Activated CD8-positive, alpha-beta T cell treated with anti-CD3 and anti-CD28 coated beads for 36 hours (primary cell): ENCODE results near the gene IL22. TPM values are rescaled to one million over a fixed set of nuclear protein-coding genes. Genes with fewer than 3 reads are reported as not detected.

Source experiments
- ATAC-seq: fragments of 200-7000 bp; cut with Tn5 transposase; one replicate; pipeline ENCODE4 v1.10.0; 2021; ENCODE audit warnings: mild to moderate bottlenecking, moderate library complexity
- CTCF ChIA-PET: fragments of 350-600 bp; sonication (Branson Sonifier 250); formaldehyde crosslinking; loops from one replicate; lab custom pipeline; 2021; ENCODE audit warnings: antibody characterized with exemption; lab: Charles Lee
- POLR2A ChIA-PET: fragments of 350-600 bp; sonication (Branson Sonifier 250); formaldehyde crosslinking; loops from one replicate; lab custom pipeline; 2021; ENCODE audit warnings: antibody characterized with exemption; lab: Charles Lee
- DNase-seq: peaks from one replicate; pipeline ENCODE4 v3.0.0-alpha.2; 2020
- H3K27ac Mint-ChIP-seq: one replicate; pipeline ENCODE4 v1.8.0; 2021; ENCODE audit warnings: mild to moderate bottlenecking, mixed read lengths
- H3K27me3 Mint-ChIP-seq: one replicate; pipeline ENCODE4 v1.8.0; 2021; ENCODE audit warnings: mixed read lengths
- H3K36me3 Mint-ChIP-seq: one replicate; pipeline ENCODE4 v1.8.0; 2021; ENCODE audit warnings: low read depth, mixed read lengths
- H3K4me1 Mint-ChIP-seq: one replicate; pipeline ENCODE4 v1.8.0; 2021; ENCODE audit warnings: low read depth, mixed read lengths
- H3K4me3 Mint-ChIP-seq: one replicate; pipeline ENCODE4 v1.8.0; 2021; ENCODE audit warnings: mild to moderate bottlenecking, moderate library complexity, mixed read lengths
- H3K9me3 Mint-ChIP-seq: one replicate; pipeline ENCODE4 v1.8.0; 2021; ENCODE audit warnings: mixed read lengths
- CTCF ChIP-seq: fragments of 200-600 bp; IDR thresholded peaks from one replicate; pipeline ENCODE4 v1.8.0; 2022; ENCODE audit warnings: antibody characterized with exemption, mild to moderate bottlenecking
- intact Hi-C: fragments of 100-400 bp; cut with micrococcal nuclease; formaldehyde crosslinking; loops from one replicate; pipeline ENCODE4 v1.10.0; 2022
- total RNA-seq, 2 experiments: library from RNA; stranded (reverse); gene quantifications; one replicate each; pipeline ENCODE4 v1.2.3, GENCODE V29; 2021

The IL22 gene
- not detected for total RNA-seq

GRCh38 chr12:68253504-68253903 is at the start of gene IL22:
Gene IL22 (minus strand): TSS chr12:68253604. CDS start chr12:68253448, 156 bp downstream.
- Mint-ChIP-seq H3K9me3 (no peaks in the 10 kb centered on the region), H3K36me3 (no peaks in the 10 kb centered on the region), H3K27ac (no peak within 1 kb of the TSS), H3K27me3 (peaks cover 16% of the 10 kb centered on the region), H3K4me1 (peaks cover 9% of the 10 kb centered on the region), H3K4me3 (no peak within 1 kb of the TSS)
- ChIA-PET CTCF (interaction anchor here (1.4 kb wide), 1 partner anchor 31 kb away, joined by 4 read pairs; no protein-coding TSS in a partner anchor), POLR2A (no interaction called here)
- TF ChIP-seq CTCF = no peak
- intact Hi-C loops = no loop called here
- no peak for DNase-seq
- no peak for ATAC-seq

- ATAC-seq = no peak
- Mint-ChIP-seq H3K4me1 (peaks cover 7% of the 10 kb centered on the region), H3K4me3 (no peak overlapping the region), H3K36me3 (peaks cover 48% of the 10 kb centered on the region), H3K27ac (no peak overlapping the region), H3K9me3 (peaks cover 6% of the 10 kb centered on the region), H3K27me3 (no peaks in the 10 kb centered on the region)
- CTCF ChIA-PET = interaction anchor here (0.7 kb wide), 1 partner anchor 20 kb away, joined by 3 read pairs; no protein-coding TSS in a partner anchor
- no peak for TF ChIP-seq CTCF
- intact Hi-C loops = no loop called here
- POLR2A ChIA-PET = interaction anchor here (0.6 to 1.2 kb wide), 2 partner anchors 14 to 955 kb away, joined by 3 read pairs; no protein-coding TSS in a partner anchor
- DNase-seq = no peak
Observed at GRCh38 chr12:68297929-68298328, 44.5 kb upstream of the IL22 start.

- Mint-ChIP-seq H3K36me3 (peaks cover 16% of the 10 kb centered on the region), H3K27me3 (no peaks in the 10 kb centered on the region), H3K27ac (no peak overlapping the region), H3K9me3 (peaks cover 2% of the 10 kb centered on the region), H3K4me3 (no peak overlapping the region), H3K4me1 (peaks cover 40% of the 10 kb centered on the region)
- ATAC-seq (no peak), DNase-seq (no peak)
- intact Hi-C loops = no loop called here
- ChIA-PET POLR2A (interaction anchor here (1.5 kb wide), 1 partner anchor 71 kb away, joined by 4 read pairs; no protein-coding TSS in a partner anchor), CTCF (no interaction called here)
- no peak for TF ChIP-seq CTCF
Observed at GRCh38 chr12:68294251-68294650, 40.8 kb upstream of the IL22 start.

- Mint-ChIP-seq H3K4me3 (no peak overlapping the region), H3K27me3 (no peaks in the 10 kb centered on the region), H3K36me3 (peaks cover 10% of the 10 kb centered on the region), H3K9me3 (peaks cover 2% of the 10 kb centered on the region), H3K27ac (no peak overlapping the region), H3K4me1 (peaks cover 40% of the 10 kb centered on the region)
- no peak for DNase-seq
- ATAC-seq = no peak
- CTCF ChIA-PET = interaction anchor here (0.9 to 1.1 kb wide), 3 partner anchors 10 to 253 kb away, joined by 3 to 4 read pairs (median 3); no protein-coding TSS in a partner anchor
- TF ChIP-seq CTCF = no peak
- intact Hi-C loops = no loop called here
- POLR2A ChIA-PET = interaction anchor here (0.6 to 1.5 kb wide), 4 partner anchors 17 to 158 kb away, joined by 3 to 4 read pairs (median 3); no protein-coding TSS in a partner anchor
Observed at GRCh38 chr12:68293347-68293746, 39.9 kb upstream of the IL22 start.

GRCh38 chr12:68292151-68292943 is 38.9 kb upstream of the IL22 start:
- DNase-seq (no peak), ATAC-seq (no peak)
- H3K9me3 Mint-ChIP-seq = peaks cover 3% of the 10 kb centered on the region
- H3K4me3 Mint-ChIP-seq = no peak overlapping the region
- H3K36me3 Mint-ChIP-seq = peaks cover 11% of the 10 kb centered on the region
- CTCF ChIA-PET = interaction anchor here (0.9 to 3.1 kb wide), 6 partner anchors 9 to 252 kb away, joined by 3 to 13 read pairs (median 4); no protein-coding TSS in a partner anchor
- H3K27ac Mint-ChIP-seq = no peak overlapping the region
- POLR2A ChIA-PET = interaction anchor here (0.6 to 1.6 kb wide), 4 partner anchors 14 to 157 kb away, joined by 3 read pairs; no protein-coding TSS in a partner anchor
- intact Hi-C loops = no loop called here
- peaks cover 39% of the 10 kb centered on the region for H3K4me1 Mint-ChIP-seq
- no peak for TF ChIP-seq CTCF
- no peaks in the 10 kb centered on the region for H3K27me3 Mint-ChIP-seq
